Immature natural killer cell (primary cell): ENCODE results near the gene TNFAIP3. TPM values are rescaled to one million over a fixed set of nuclear protein-coding genes. Genes with fewer than 3 reads are reported as not detected.
"Not testable (repeated sequence)": the region's sequence is repeated elsewhere in the genome, so short reads cannot be mapped to it uniquely, and the experiment has no call there.

ENCODE experiments used
- DNase-seq, 3 donors: peaks; one replicate each; pipeline ENCODE4 v3.0.0; 2022; ENCODE audit warnings: mixed read lengths in 1 of 3
- H3K27ac Mint-ChIP-seq, 6 donors: one replicate each; pipeline ENCODE4 v1.8.0; 2020; ENCODE audit warnings: mixed read lengths in 6 of 6, mild to moderate bottlenecking in 5 of 6, inconsistent platforms in 4 of 6, moderate library complexity in 3 of 6
- H3K27me3 Mint-ChIP-seq, 3 donors: one replicate each; pipeline ENCODE4 v1.8.0; 2020 to 2021; ENCODE audit warnings: low read depth in 3 of 3, mild to moderate bottlenecking in 3 of 3, mixed read lengths in 3 of 3, moderate library complexity in 3 of 3, inconsistent platforms in 1 of 3
- H3K36me3 Mint-ChIP-seq, 3 donors: one replicate each; pipeline ENCODE4 v1.8.0; 2020; ENCODE audit warnings: mixed read lengths in 3 of 3, inconsistent platforms in 2 of 3, mild to moderate bottlenecking in 2 of 3
- H3K4me1 Mint-ChIP-seq, 2 donors: one replicate each; pipeline ENCODE4 v1.8.0; 2020; ENCODE audit warnings: inconsistent platforms in 2 of 2, mild to moderate bottlenecking in 2 of 2, mixed read lengths in 2 of 2, moderate library complexity in 1 of 2
- H3K4me3 Mint-ChIP-seq, 5 donors: one replicate each; pipeline ENCODE4 v1.8.0; 2020; ENCODE audit warnings: mild to moderate bottlenecking in 5 of 5, mixed read lengths in 5 of 5, inconsistent platforms in 3 of 5, moderate library complexity in 3 of 5
- H3K9me3 Mint-ChIP-seq, 6 donors: one replicate each; pipeline ENCODE4 v1.8.0; 2020; ENCODE audit warnings: mild to moderate bottlenecking in 6 of 6, mixed read lengths in 6 of 6, inconsistent platforms in 4 of 6, moderate library complexity in 3 of 6
- polyA plus RNA-seq, 3 donors: library from polyadenylated mRNA; unstranded; fragments of 300-500 nt; fragmentation: Illumina TruSeq; gene quantifications; one replicate each; pipeline ENCODE4 v1.2.3, GENCODE V29; 2021

TNFAIP3 gene
- polyA plus RNA-seq, 3 donors from 2014 or later, result 55.8 to 118 (median 117) TPM

DNA sequence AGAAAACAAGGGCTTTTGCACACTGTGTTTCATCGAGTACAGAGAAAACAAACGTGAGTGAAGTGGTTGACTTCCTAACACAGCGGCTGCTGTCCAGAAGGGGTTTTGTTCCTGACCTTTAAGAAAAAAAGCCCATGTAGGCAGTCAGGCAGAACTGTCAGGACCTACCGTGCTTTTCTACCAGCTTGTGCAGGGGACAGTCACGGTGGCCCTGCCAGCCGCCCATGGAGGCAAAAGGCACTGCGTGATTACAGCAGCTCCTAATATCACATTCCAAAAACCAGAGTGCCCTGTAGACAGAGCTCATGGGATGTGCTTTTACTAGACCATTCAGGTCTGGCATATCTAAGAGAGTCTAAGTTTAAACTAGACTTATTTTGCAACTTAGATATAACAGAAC is 12.2 kb downstream of the TNFAIP3 start:
- H3K36me3 Mint-ChIP-seq, result peaks cover 45 to 79% (median 54%) of the 10 kb centered on the region in 3 donors
- peaks cover 21 to 58% of the 10 kb centered on the region in 2 donors for H3K4me1 Mint-ChIP-seq
- no peaks in the 10 kb centered on the region for H3K9me3 Mint-ChIP-seq
- DNase-seq, result peak in 2 of 3 donors; percentile 17 to 32
- peaks cover 50 to 75% (median 66%) of the 10 kb centered on the region in 3 donors for H3K27me3 Mint-ChIP-seq
- peak overlapping the region in 4 of 6 donors; percentile 14 to 79 (median 62) for H3K27ac Mint-ChIP-seq
- peak overlapping the region in 1 of 5 donors; percentile 27 for H3K4me3 Mint-ChIP-seq

DNA sequence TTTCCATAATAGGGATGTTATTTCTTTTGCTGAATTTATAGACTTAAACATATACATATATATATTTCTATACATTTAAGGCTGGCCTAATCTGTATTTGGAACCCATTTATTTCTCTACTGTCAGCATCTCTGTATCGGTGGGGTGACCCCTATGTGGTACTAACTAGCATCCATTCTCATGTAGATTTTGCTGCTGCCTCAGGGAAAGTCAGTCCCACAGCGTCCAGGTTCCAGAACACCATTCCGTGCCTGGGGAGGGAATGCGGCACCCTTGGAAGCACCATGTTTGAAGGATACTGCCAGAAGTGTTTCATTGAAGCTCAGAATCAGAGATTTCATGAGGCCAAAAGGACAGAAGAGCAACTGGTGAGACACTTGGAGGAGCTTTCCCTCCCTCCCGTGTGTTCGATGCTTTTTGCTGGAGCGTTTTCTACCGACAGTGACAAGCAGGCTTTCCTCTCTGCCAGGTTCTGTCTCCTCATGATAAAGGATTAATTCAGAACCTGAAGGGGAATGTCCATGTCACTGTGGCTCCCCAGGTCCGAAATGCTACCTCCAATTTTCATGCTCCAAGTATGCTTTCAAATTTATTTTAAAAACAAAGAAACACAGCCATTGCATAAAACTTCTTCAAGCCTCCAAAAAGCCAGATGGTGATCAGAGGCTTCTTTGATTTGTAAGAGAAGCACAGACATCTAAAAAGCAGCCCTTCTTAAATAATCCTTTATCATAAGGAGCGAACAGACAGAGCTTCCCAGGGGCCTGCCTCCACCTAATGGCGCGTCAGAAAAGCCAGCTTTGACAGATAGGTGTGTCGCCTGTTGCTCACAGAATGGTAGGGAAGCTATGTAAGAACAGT is 13.1 kb downstream of the TNFAIP3 start:
- Mint-ChIP-seq H3K4me3 (peak overlapping the region in 1 of 5 donors; percentile 8), H3K27me3 (peaks cover 47 to 72% (median 59%) of the 10 kb centered on the region in 3 donors), H3K36me3 (peaks cover 39 to 71% (median 53%) of the 10 kb centered on the region in 3 donors), H3K27ac (peak overlapping the region in 4 of 6 donors; percentile 21 to 79 (median 56)), H3K9me3 (no peaks in the 10 kb centered on the region), H3K4me1 (peaks cover 18 to 57% of the 10 kb centered on the region in 2 donors)
- peak; percentile 10 to 13 (median 12) for DNase-seq

DNA sequence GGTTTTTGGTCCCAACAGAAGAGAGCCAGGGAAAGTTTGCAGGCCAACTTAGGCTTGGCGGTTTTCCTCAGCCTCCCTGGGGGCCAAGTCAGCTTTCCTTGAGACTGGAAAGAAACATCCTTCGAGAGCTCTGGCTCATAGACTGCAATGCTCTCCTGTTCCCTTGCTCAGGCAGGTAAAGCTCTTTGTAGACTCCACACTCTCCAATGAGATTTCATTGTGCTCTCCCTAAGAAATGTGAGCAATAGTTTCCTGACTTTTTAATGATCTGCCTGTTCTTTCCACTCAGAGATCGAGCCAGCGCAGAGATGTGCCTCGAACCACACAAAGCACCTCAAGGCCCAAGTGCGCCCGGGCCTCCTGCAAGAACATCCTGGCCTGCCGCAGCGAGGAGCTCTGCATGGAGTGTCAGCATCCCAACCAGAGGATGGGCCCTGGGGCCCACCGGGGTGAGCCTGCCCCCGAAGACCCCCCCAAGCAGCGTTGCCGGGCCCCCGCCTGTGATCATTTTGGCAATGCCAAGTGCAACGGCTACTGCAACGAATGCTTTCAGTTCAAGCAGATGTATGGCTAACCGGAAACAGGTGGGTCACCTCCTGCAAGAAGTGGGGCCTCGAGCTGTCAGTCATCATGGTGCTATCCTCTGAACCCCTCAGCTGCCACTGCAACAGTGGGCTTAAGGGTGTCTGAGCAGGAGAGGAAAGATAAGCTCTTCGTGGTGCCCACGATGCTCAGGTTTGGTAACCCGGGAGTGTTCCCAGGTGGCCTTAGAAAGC is 13.9 kb downstream of the TNFAIP3 start:
- DNase-seq, result peak; percentile 15 to 28 (median 23)
- H3K4me1 Mint-ChIP-seq, result peaks cover 18 to 56% of the 10 kb centered on the region in 2 donors
- H3K4me3 Mint-ChIP-seq, result no peak overlapping the region
- H3K27me3 Mint-ChIP-seq, result peaks cover 43 to 67% (median 53%) of the 10 kb centered on the region in 3 donors
- H3K9me3 Mint-ChIP-seq, result no peaks in the 10 kb centered on the region
- H3K27ac Mint-ChIP-seq, result peak overlapping the region in 5 of 6 donors; percentile 40 to 88 (median 51)
- peaks cover 31 to 63% (median 50%) of the 10 kb centered on the region in 3 donors for H3K36me3 Mint-ChIP-seq

DNA sequence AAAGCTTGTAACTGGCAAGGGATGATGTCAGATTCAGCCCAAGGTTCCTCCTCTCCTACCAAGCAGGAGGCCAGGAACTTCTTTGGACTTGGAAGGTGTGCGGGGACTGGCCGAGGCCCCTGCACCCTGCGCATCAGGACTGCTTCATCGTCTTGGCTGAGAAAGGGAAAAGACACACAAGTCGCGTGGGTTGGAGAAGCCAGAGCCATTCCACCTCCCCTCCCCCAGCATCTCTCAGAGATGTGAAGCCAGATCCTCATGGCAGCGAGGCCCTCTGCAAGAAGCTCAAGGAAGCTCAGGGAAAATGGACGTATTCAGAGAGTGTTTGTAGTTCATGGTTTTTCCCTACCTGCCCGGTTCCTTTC is 14.4 kb downstream of the TNFAIP3 start:
- Mint-ChIP-seq H3K4me3 (no peak overlapping the region), H3K27ac (peak overlapping the region in 5 of 6 donors; percentile 35 to 88 (median 40)), H3K4me1 (peaks cover 18 to 56% of the 10 kb centered on the region in 2 donors), H3K27me3 (peaks cover 43 to 67% (median 52%) of the 10 kb centered on the region in 3 donors), H3K9me3 (no peaks in the 10 kb centered on the region), H3K36me3 (peaks cover 29 to 58% (median 49%) of the 10 kb centered on the region in 3 donors)
- peak; percentile 35 to 38 (median 35) for DNase-seq

- Mint-ChIP-seq H3K36me3 (peaks cover 26 to 52% (median 48%) of the 10 kb centered on the region in 3 donors), H3K27me3 (peaks cover 43 to 60% (median 45%) of the 10 kb centered on the region in 3 donors), H3K4me1 (peaks cover 18 to 56% of the 10 kb centered on the region in 2 donors), H3K27ac (peak overlapping the region; percentile 48 to 88 (median 78)), H3K9me3 (peaks cover 0 to 2% (median 0%) of the 10 kb centered on the region in 6 donors), H3K4me3 (peak overlapping the region in 1 of 5 donors; percentile 6)
- peak; percentile 42 to 56 (median 42) for DNase-seq
Measured at GRCh38 chr6:137882225-137882961, 15.3 kb downstream of the TNFAIP3 start.

GRCh38 chr6:137883400-137884148 is 16.5 kb downstream of the TNFAIP3 start:
- Mint-ChIP-seq H3K27ac (peak overlapping the region; percentile 87 to 96 (median 90)), H3K27me3 (peaks cover 34 to 52% (median 41%) of the 10 kb centered on the region in 3 donors), H3K9me3 (peaks cover 0 to 3% (median 0%) of the 10 kb centered on the region in 6 donors), H3K4me3 (peak overlapping the region in 4 of 5 donors; percentile 2 to 68 (median 46)), H3K36me3 (peaks cover 19 to 41% (median 40%) of the 10 kb centered on the region in 3 donors), H3K4me1 (peaks cover 16 to 49% of the 10 kb centered on the region in 2 donors)
- DNase-seq, result peak; percentile 39 to 49 (median 41)

- peaks cover 16 to 42% of the 10 kb centered on the region in 2 donors for H3K4me1 Mint-ChIP-seq
- peak; percentile 1 to 17 (median 17) for DNase-seq
- H3K27ac Mint-ChIP-seq, result peak overlapping the region; percentile 13 to 91 (median 87)
Measured at GRCh38 chr6:137884149-137884909, 17.3 kb downstream of the TNFAIP3 start.

DNA sequence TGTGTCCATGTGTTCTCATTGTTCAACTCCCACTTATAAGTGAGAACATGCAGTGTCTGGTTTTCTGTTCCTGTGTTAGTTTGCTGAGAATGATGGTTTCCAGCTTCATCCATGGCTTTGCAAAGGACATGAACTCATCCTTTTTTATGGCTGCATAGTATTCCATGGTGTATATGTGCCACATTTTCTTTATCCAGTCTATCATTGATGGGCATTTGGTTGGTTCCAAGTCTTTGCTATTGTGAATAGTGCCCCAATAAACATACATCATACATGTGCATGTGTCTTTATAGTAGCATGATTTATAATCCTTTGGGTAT is 17.8 kb downstream of the TNFAIP3 start:
- not testable (repeated sequence) for DNase-seq, H3K9me3 Mint-ChIP-seq, H3K4me3 Mint-ChIP-seq
- Mint-ChIP-seq H3K4me1 (peaks cover 16 to 38% of the 10 kb centered on the region in 2 donors), H3K27me3 (peaks cover 23 to 41% (median 34%) of the 10 kb centered on the region in 3 donors), H3K36me3 (peaks cover 17 to 39% (median 28%) of the 10 kb centered on the region in 3 donors), H3K27ac (peak overlapping the region in 4 of 6 donors; percentile 3 to 88 (median 82))

More at GRCh38 chr6:137884149-137884909, 17.3 kb downstream of the TNFAIP3 start:
- H3K9me3 Mint-ChIP-seq, result peaks cover 0 to 5% (median 0%) of the 10 kb centered on the region in 6 donors
- H3K4me3 Mint-ChIP-seq, result peak overlapping the region in 1 of 5 donors; percentile 2
- H3K27me3 Mint-ChIP-seq, result peaks cover 27 to 44% (median 36%) of the 10 kb centered on the region in 3 donors
- peaks cover 20 to 42% (median 34%) of the 10 kb centered on the region in 3 donors for H3K36me3 Mint-ChIP-seq

GRCh38 chr6:137886226-137886625 is 19.2 kb downstream of the TNFAIP3 start:
- not testable (repeated sequence) for DNase-seq, H3K9me3 Mint-ChIP-seq, H3K27ac Mint-ChIP-seq, H3K4me3 Mint-ChIP-seq
- Mint-ChIP-seq H3K27me3 (peaks cover 16 to 28% (median 22%) of the 10 kb centered on the region in 3 donors), H3K4me1 (peaks cover 16 to 29% of the 10 kb centered on the region in 2 donors), H3K36me3 (peaks cover 15 to 39% (median 17%) of the 10 kb centered on the region in 3 donors)

GRCh38 chr6:137890983-137891537 is 24.0 kb downstream of the TNFAIP3 start:
- DNase-seq, result no peak
- Mint-ChIP-seq H3K4me3 (no peak overlapping the region), H3K36me3 (peaks cover 3 to 22% (median 14%) of the 10 kb centered on the region in 3 donors), H3K4me1 (no peaks in the 10 kb centered on the region), H3K27ac (no peak overlapping the region), H3K27me3 (peaks cover 0 to 5% (median 4%) of the 10 kb centered on the region in 3 donors), H3K9me3 (peaks cover 0 to 5% (median 0%) of the 10 kb centered on the region in 6 donors)

DNA sequence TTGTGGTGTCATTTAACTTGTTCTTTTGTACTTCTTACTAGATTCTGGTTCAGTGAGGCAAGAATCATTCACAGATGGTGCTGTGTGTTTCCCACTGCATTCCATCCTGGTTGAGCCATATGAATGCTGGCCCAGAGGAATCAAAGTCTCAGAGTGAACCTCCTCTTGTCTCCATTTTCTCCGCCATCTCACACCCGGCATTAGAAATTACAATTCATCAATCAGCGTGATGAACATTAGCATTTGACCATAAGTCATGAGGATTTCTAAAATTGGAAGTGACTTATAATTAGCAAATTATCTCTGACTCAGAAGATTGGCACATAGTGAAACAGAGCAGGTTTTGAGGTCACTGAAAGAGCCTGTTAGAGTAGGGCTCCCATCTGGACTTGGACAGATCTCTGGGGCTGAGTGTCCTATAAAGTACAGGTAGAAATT is 25.2 kb downstream of the TNFAIP3 start:
- no peak for DNase-seq
- H3K36me3 Mint-ChIP-seq, result peaks cover 0 to 15% (median 10%) of the 10 kb centered on the region in 3 donors
- no peaks in the 10 kb centered on the region for H3K4me1 Mint-ChIP-seq
- H3K27ac Mint-ChIP-seq, result peak overlapping the region in 1 of 6 donors; percentile 8
- no peak overlapping the region for H3K4me3 Mint-ChIP-seq
- peaks cover 0 to 5% (median 0%) of the 10 kb centered on the region in 6 donors for H3K9me3 Mint-ChIP-seq
- peaks cover 0 to 5% (median 4%) of the 10 kb centered on the region in 3 donors for H3K27me3 Mint-ChIP-seq
